ENCODE measurements around the gene FBLN5.

The FBLN5 gene

GRCh38 chr14:91877376-91877915, 70.0 kb downstream of the FBLN5 start:
- Histone ChIP-seq H3K4ac (ENCODE audit: low read length) (no peak overlapping the region), H3K79me1 (ENCODE audit: low read depth, low read length) (no peaks in the 10 kb centered on the region), H3K9me3 (replicated peaks in 1 of 2; ENCODE audit: control insufficient read depth in 2 of 2, insufficient read depth in 1 of 2, low read depth in 1 of 2, low read length in 2 of 2) (no peaks in the 10 kb centered on the region), H3K27ac (replicated peaks; ENCODE audit: low read length) (no peak overlapping the region), H3K18ac (ENCODE audit: low read length) (no peak overlapping the region), H4K91ac (ENCODE audit: low read depth, low read length, poor library complexity) (no peak overlapping the region), H3K4me3 (ENCODE audit: low read length in 2 of 2) (no peak overlapping the region), H3K36me3 (replicated peaks in 1 of 2; ENCODE audit: control insufficient read depth in 2 of 2, insufficient read depth in 2 of 2, low read length in 2 of 2) (no peaks in the 10 kb centered on the region), H2AK5ac (ENCODE audit: low read depth, low read length) (no peak overlapping the region), H2BK120ac (ENCODE audit: low read depth, low read length) (no peak overlapping the region), H4K8ac (ENCODE audit: low read depth, low read length) (no peak overlapping the region), H3K23ac (ENCODE audit: low read depth, low read length, poor library complexity) (no peak overlapping the region), H3K14ac (ENCODE audit: low read length) (no peak overlapping the region), H2BK15ac (ENCODE audit: low read length) (no peak overlapping the region), H2BK5ac (ENCODE audit: low read length) (no peak overlapping the region), H3K4me1 (ENCODE audit: control insufficient read depth in 2 of 2, insufficient read depth in 1 of 2, low read depth in 1 of 2, low read length in 2 of 2) (no peaks in the 10 kb centered on the region), H2BK12ac (ENCODE audit: low read length) (no peak overlapping the region), H3K27me3 (ENCODE audit: control insufficient read depth in 3 of 3, insufficient read depth in 3 of 3, low read depth in 1 of 3, low read length in 3 of 3) (peaks cover 0 to 4% (median 0%) of the 10 kb centered on the region in 3 experiments), H2AFZ (ENCODE audit: low read length) (no peak overlapping the region), H3K9ac (ENCODE audit: low read depth, low read length, poor library complexity) (no peak overlapping the region), H3K4me2 (ENCODE audit: insufficient read depth, low read length, poor library complexity, severe bottlenecking) (no peak overlapping the region)
- DNase-seq (ENCODE audit: low spot score): no peak
- WGBS, 2 donors (ENCODE audit: extremely low coverage in 2 of 2, insufficient read length in 2 of 2, insufficient replicate concordance in 1 of 2): no CpG with 5 or more reads among the region's 13 CpGs

GRCh38 chr14:91876492-91876891, 71.0 kb downstream of the FBLN5 start:
- Histone ChIP-seq H2BK5ac (ENCODE audit: low read length) (no peak overlapping the region), H3K27me3 (ENCODE audit: control insufficient read depth in 3 of 3, insufficient read depth in 3 of 3, low read depth in 1 of 3, low read length in 3 of 3) (peaks cover 0 to 4% (median 0%) of the 10 kb centered on the region in 3 experiments), H3K4ac (ENCODE audit: low read length) (no peak overlapping the region), H3K27ac (replicated peaks; ENCODE audit: low read length) (no peak overlapping the region), H4K91ac (ENCODE audit: low read depth, low read length, poor library complexity) (no peak overlapping the region), H4K8ac (ENCODE audit: low read depth, low read length) (no peak overlapping the region), H3K4me2 (ENCODE audit: insufficient read depth, low read length, poor library complexity, severe bottlenecking) (no peak overlapping the region), H3K9me3 (replicated peaks in 1 of 2; ENCODE audit: control insufficient read depth in 2 of 2, insufficient read depth in 1 of 2, low read depth in 1 of 2, low read length in 2 of 2) (no peaks in the 10 kb centered on the region), H3K18ac (ENCODE audit: low read length) (no peak overlapping the region), H2AFZ (ENCODE audit: low read length) (no peak overlapping the region), H2AK5ac (ENCODE audit: low read depth, low read length) (no peak overlapping the region), H2BK120ac (ENCODE audit: low read depth, low read length) (no peak overlapping the region), H3K14ac (ENCODE audit: low read length) (no peak overlapping the region), H2BK12ac (ENCODE audit: low read length) (no peak overlapping the region), H3K4me3 (ENCODE audit: low read length in 2 of 2) (no peak overlapping the region), H3K36me3 (replicated peaks in 1 of 2; ENCODE audit: control insufficient read depth in 2 of 2, insufficient read depth in 2 of 2, low read length in 2 of 2) (no peaks in the 10 kb centered on the region), H3K4me1 (ENCODE audit: control insufficient read depth in 2 of 2, insufficient read depth in 1 of 2, low read depth in 1 of 2, low read length in 2 of 2) (no peaks in the 10 kb centered on the region), H3K23ac (ENCODE audit: low read depth, low read length, poor library complexity) (no peak overlapping the region), H2BK15ac (ENCODE audit: low read length) (no peak overlapping the region), H3K9ac (ENCODE audit: low read depth, low read length, poor library complexity) (no peak overlapping the region), H3K79me1 (ENCODE audit: low read depth, low read length) (no peaks in the 10 kb centered on the region)
- DNase-seq (ENCODE audit: low spot score): no peak
- WGBS, 2 donors (ENCODE audit: extremely low coverage in 2 of 2, insufficient read length in 2 of 2, insufficient replicate concordance in 1 of 2): no CpG with 5 or more reads among the region's 6 CpGs

GRCh38 chr14:91875525-91876286, 71.8 kb downstream of the FBLN5 start:
- H3K4me2 ChIP-seq (ENCODE audit: insufficient read depth, low read length, poor library complexity, severe bottlenecking): no peak overlapping the region
- no peak overlapping the region for H2BK120ac ChIP-seq (ENCODE audit: low read depth, low read length)
- no peak overlapping the region for H4K8ac ChIP-seq (ENCODE audit: low read depth, low read length)
- no peaks in the 10 kb centered on the region for H3K36me3 ChIP-seq (replicated peaks in 1 of 2; ENCODE audit: control insufficient read depth in 2 of 2, insufficient read depth in 2 of 2, low read length in 2 of 2)
- no peak overlapping the region for H4K91ac ChIP-seq (ENCODE audit: low read depth, low read length, poor library complexity)
- H2BK12ac ChIP-seq (ENCODE audit: low read length): no peak overlapping the region
- H2BK5ac ChIP-seq (ENCODE audit: low read length): no peak overlapping the region
- no peak overlapping the region for H3K23ac ChIP-seq (ENCODE audit: low read depth, low read length, poor library complexity)
- no peak overlapping the region for H2AFZ ChIP-seq (ENCODE audit: low read length)
- no CpG with 5 or more reads among the region's 9 CpGs for WGBS, 2 donors (ENCODE audit: extremely low coverage in 2 of 2, insufficient read length in 2 of 2, insufficient replicate concordance in 1 of 2)
- H3K27me3 ChIP-seq (ENCODE audit: control insufficient read depth in 3 of 3, insufficient read depth in 3 of 3, low read depth in 1 of 3, low read length in 3 of 3): peaks cover 0 to 4% (median 0%) of the 10 kb centered on the region in 3 experiments
- H3K4ac ChIP-seq (ENCODE audit: low read length): no peak overlapping the region
- H3K79me1 ChIP-seq (ENCODE audit: low read depth, low read length): no peaks in the 10 kb centered on the region
- no peaks in the 10 kb centered on the region for H3K9me3 ChIP-seq (replicated peaks in 1 of 2; ENCODE audit: control insufficient read depth in 2 of 2, insufficient read depth in 1 of 2, low read depth in 1 of 2, low read length in 2 of 2)
- H3K9ac ChIP-seq (ENCODE audit: low read depth, low read length, poor library complexity): no peak overlapping the region
- H2AK5ac ChIP-seq (ENCODE audit: low read depth, low read length): no peak overlapping the region
- H3K27ac ChIP-seq (replicated peaks; ENCODE audit: low read length): no peak overlapping the region
- no peak overlapping the region for H2BK15ac ChIP-seq (ENCODE audit: low read length)
- no peak for DNase-seq (ENCODE audit: low spot score)
- no peak overlapping the region for H3K18ac ChIP-seq (ENCODE audit: low read length)
- H3K14ac ChIP-seq (ENCODE audit: low read length): no peak overlapping the region
- peak overlapping the region in 1 of 2 donors; percentile 49 for H3K4me3 ChIP-seq (ENCODE audit: low read length in 2 of 2)
- H3K4me1 ChIP-seq (ENCODE audit: control insufficient read depth in 2 of 2, insufficient read depth in 1 of 2, low read depth in 1 of 2, low read length in 2 of 2): no peaks in the 10 kb centered on the region

- no peak overlapping the region for H3K4me3 ChIP-seq (ENCODE audit: low read length in 2 of 2)
Observed at GRCh38 chr14:91873471-91874415, 73.8 kb downstream of the FBLN5 start.

More at GRCh38 chr14:91873471-91874415, 73.8 kb downstream of the FBLN5 start:
- no peak overlapping the region for H2BK12ac ChIP-seq (ENCODE audit: low read length)
- no peak overlapping the region for H4K91ac ChIP-seq (ENCODE audit: low read depth, low read length, poor library complexity)
- H2AFZ ChIP-seq (ENCODE audit: low read length): no peak overlapping the region
- no peaks in the 10 kb centered on the region for H3K36me3 ChIP-seq (replicated peaks in 1 of 2; ENCODE audit: control insufficient read depth in 2 of 2, insufficient read depth in 2 of 2, low read length in 2 of 2)
- H3K18ac ChIP-seq (ENCODE audit: low read length): no peak overlapping the region
- no peaks in the 10 kb centered on the region for H3K4me1 ChIP-seq (ENCODE audit: control insufficient read depth in 2 of 2, insufficient read depth in 1 of 2, low read depth in 1 of 2, low read length in 2 of 2)
- H3K9ac ChIP-seq (ENCODE audit: low read depth, low read length, poor library complexity): no peak overlapping the region
- H4K8ac ChIP-seq (ENCODE audit: low read depth, low read length): no peak overlapping the region
- no peak overlapping the region for H3K4ac ChIP-seq (ENCODE audit: low read length)
- no peak overlapping the region for H2BK15ac ChIP-seq (ENCODE audit: low read length)
- no peak overlapping the region for H3K27ac ChIP-seq (replicated peaks; ENCODE audit: low read length)
- H3K23ac ChIP-seq (ENCODE audit: low read depth, low read length, poor library complexity): no peak overlapping the region
- no peak overlapping the region for H2BK120ac ChIP-seq (ENCODE audit: low read depth, low read length)
- no peak for DNase-seq (ENCODE audit: low spot score)
- H2AK5ac ChIP-seq (ENCODE audit: low read depth, low read length): no peak overlapping the region
- H3K4me2 ChIP-seq (ENCODE audit: insufficient read depth, low read length, poor library complexity, severe bottlenecking): no peak overlapping the region
- no peak overlapping the region for H3K14ac ChIP-seq (ENCODE audit: low read length)
- no CpG with 5 or more reads among the region's 15 CpGs for WGBS, 2 donors (ENCODE audit: extremely low coverage in 2 of 2, insufficient read length in 2 of 2, insufficient replicate concordance in 1 of 2)
- H3K79me1 ChIP-seq (ENCODE audit: low read depth, low read length): no peaks in the 10 kb centered on the region
- peaks cover 0 to 4% (median 0%) of the 10 kb centered on the region in 3 experiments for H3K27me3 ChIP-seq (ENCODE audit: control insufficient read depth in 3 of 3, insufficient read depth in 3 of 3, low read depth in 1 of 3, low read length in 3 of 3)
- H3K9me3 ChIP-seq (replicated peaks in 1 of 2; ENCODE audit: control insufficient read depth in 2 of 2, insufficient read depth in 1 of 2, low read depth in 1 of 2, low read length in 2 of 2): no peaks in the 10 kb centered on the region
- H2BK5ac ChIP-seq (ENCODE audit: low read length): no peak overlapping the region

All from neuronal stem cell (in vitro differentiated cells).